ENCODE measurements around the gene GLIS1. TPM values are rescaled to one million over a fixed set of nuclear protein-coding genes. Genes with fewer than 3 reads are reported as not detected.

The GLIS1 gene
- polyA plus RNA-seq, 1 donor from 2014 or later, result not detected

DNA sequence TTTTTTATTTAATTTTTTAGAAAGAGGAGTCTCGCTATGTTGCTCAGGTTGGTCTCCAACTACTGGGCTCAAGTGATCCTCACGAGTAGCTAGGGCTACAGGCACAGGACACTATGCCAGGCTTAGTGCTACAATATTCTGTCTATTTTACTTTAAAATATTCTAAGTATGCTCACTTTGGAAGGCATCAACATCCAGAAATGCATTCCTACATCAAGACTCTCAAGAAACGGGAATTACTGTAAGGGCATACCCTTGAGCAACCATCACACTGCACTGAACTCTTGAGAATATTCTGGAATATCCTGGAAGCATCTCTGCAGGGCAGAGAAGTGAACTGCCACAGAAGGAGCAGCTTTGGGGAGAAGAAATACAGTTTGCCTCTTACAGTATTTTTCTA is 280.3 kb downstream of the GLIS1 start:
- H3F3A ChIP-seq (ENCODE audit: insufficient read depth, low read length, poor library complexity, severe bottlenecking), result no peaks in the 10 kb centered on the region
- H3K9me2 ChIP-seq (ENCODE audit: insufficient read depth, low read length), result no peaks in the 10 kb centered on the region
- no peaks in the 10 kb centered on the region for H3K9me3 ChIP-seq (ENCODE audit: low read length)
- H3K79me2 ChIP-seq (replicated peaks; ENCODE audit: insufficient read depth, low read length), result no peaks in the 10 kb centered on the region
- no peaks in the 10 kb centered on the region for H3K36me3 ChIP-seq (ENCODE audit: insufficient read depth, low read length)
- H3K27me3 ChIP-seq (ENCODE audit: insufficient read depth, low read depth, low read length), result no peaks in the 10 kb centered on the region
- no peak overlapping the region for H3K4me2 ChIP-seq (ENCODE audit: low read length)
- no peak overlapping the region for H2AFZ ChIP-seq (ENCODE audit: low read depth, low read length)
- no peak overlapping the region for H3K27ac ChIP-seq (ENCODE audit: low read length)
- TF ChIP-seq EP300 (conservative IDR thresholded peaks at IDR 0.05; ENCODE audit: poor library complexity, severe bottlenecking), result no peak
- no peak for TF ChIP-seq SMC3 (conservative IDR thresholded peaks at IDR 0.05; ENCODE audit: poor library complexity)
- no peak for TF ChIP-seq TAF1 (IDR thresholded peaks at IDR 0.05; ENCODE audit: low read depth)
- no peaks in the 10 kb centered on the region for H4K20me1 ChIP-seq (ENCODE audit: insufficient read depth)
- H3K4me3 ChIP-seq (ENCODE audit: low read length), result no peak overlapping the region
- no peak overlapping the region for H3K9ac ChIP-seq (ENCODE audit: low read length)

Small RNAs within 50 kb of the gene (small RNA-seq; reads per million reads assigned to genes)
- gene RF00418 (0 reads per million in 3 experiments), gene RNU7-95P (0 reads per million in 3 experiments)

Other genes with a start within 250 kb of the GLIS1 start
- 18.0 and 18.3 TPM in 2 replicates for gene NDC1, start 99.1 kb upstream of the GLIS1 start, polyA plus RNA-seq
- gene YIPF1, start 150.6 kb upstream of the GLIS1 start, polyA plus RNA-seq, result 45.0 and 52.6 TPM in 2 replicates
- gene DIO1, start 155.0 kb upstream of the GLIS1 start, polyA plus RNA-seq, result not detected in 2 replicates
- 92.4 and 106 TPM in 2 replicates for gene IFT25, start 206.5 kb upstream of the GLIS1 start, polyA plus RNA-seq
- 23.9 and 24.8 TPM in 2 replicates for gene LRRC42, start 207.2 kb upstream of the GLIS1 start, polyA plus RNA-seq

All from neural cell (in vitro differentiated cells).